Posterior vena cava (tissue), 2 donors: Measurements from ENCODE around the gene EFCAB10. TPM values are rescaled to one million over a fixed set of nuclear protein-coding genes. Genes with fewer than 3 reads are reported as not detected.

Source experiments
- DNase-seq: peaks from one replicate; pipeline ENCODE4 v3.0.0-alpha.2; 2020; ENCODE audit warnings: low spot score
- intact Hi-C, 2 donors: fragments of 100-400 bp; cut with DNase I; formaldehyde crosslinking; loops; one replicate each; pipeline versions ENCODE4 v1.14.1 to v1.14.2; 2022 to 2023
- long read RNA-seq, 2 donors: library from polyadenylated mRNA; unstranded; transcript quantifications; one replicate each; pipeline ENCODE4 v2.0.0, GENCODE V29; 2020 to 2021
- total RNA-seq, 2 donors: library from RNA; stranded (reverse); fragmentation: NEBNext Ultra II Directional; extraction: Animal tissue kit (Norgen Biotek cat#: 25700); gene quantifications; one replicate each; pipeline ENCODE4 v1.2.1, GENCODE V29; 2021
- donor health status: DM: yes; HTN: yes; CAD: no.
- donor health status: DM: yes; HTN: yes; CAD: no.

EFCAB10 gene, protein sequence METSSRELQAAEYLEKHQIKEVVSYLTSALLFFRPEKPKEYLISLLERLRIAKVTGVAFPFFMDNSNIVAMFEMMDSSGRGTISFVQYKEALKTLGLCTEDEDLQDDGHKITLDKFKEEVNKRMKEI
- not detected for total RNA-seq
- long read RNA-seq, donor 1, result 0 reads
- long read RNA-seq, donor 2, partial matches to known transcripts, result 0 of 1 reads
- long read RNA-seq, donor 2, other reads (novel, unspliced or antisense), result 1 of 1 reads

DNA sequence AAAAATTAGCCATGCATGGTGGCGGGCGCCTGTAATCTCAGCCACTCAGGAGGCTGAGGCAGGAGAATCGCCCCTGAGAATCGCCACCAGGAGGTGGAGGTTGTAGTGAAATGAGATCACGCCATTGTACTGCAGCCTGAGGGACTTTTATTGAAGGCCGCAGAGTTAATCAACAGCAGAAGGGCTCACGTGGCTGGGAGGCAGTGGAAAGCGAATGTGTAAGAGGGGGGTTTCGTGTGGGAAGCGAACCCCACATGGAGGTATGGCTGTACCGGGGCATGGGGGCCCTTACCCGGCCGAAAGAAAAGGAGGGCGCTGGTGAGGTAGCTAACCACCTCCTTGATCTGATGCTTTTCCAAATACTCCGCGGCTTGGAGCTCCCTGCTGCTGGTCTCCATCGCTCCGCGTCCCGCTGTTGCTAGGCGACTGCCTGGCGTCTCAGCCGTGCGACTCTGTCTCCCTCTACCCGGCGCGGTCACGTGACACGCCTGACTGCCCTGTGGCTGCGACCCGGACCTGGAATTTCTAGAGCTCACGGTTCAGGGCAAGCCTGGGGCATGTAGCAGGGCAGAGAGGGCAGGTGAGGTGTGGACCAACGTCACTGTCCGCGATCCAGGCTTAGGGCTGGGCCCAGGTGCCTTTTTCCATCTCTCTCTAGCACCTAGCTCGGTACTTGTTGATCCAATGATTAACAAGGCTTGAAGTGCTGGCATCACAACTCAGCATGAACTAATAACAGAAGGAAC is at the start of gene EFCAB10:
Gene EFCAB10 (minus strand): TSS at position 428 of the 746 bp plus-strand sequence. CDS start 30 bp downstream, at position 398.
- intact Hi-C loops, result no loop called here
- DNase-seq, result peak; percentile 82

DNA sequence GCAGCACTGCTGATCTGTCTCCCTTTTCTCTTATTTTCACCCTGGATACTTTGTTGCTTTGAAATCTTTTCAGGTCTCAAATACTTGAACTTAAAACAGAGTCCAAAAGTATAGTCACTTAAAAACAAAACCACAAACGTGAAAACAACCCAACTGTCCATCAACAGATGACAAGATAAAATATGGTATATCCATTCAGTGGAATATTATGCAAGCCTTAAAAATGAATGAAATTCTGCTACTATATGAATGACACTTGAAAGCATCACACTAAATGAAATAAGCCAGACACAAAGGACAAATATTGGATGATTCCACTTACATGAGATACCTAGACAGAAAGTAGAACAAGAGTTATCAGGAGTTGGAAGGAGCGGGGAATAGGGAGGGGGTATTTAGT is 44.7 kb upstream of the EFCAB10 start:
- DNase-seq, result no peak
- intact Hi-C loops, result no loop called here

DNA sequence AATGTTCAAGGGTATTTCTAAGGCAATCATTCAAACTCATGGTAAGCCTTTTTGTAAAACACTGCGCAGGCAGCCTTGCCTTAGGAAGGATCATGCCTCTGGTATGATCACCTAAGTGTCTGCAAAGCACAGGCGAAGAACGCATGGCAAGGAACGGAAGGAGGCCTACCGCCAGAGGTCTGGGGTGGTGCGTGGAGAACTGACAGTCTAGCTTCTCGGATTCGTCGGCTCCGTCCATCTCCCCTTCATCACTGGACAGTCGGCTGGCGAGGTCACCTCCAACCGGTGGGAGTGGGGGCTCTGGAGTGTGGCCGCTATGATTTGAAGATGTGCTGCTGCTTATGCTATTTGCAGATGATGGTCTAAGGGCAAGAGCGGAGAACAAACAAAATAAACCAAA is 42.6 kb upstream of the EFCAB10 start:
- intact Hi-C loops, result no loop called here

DNA sequence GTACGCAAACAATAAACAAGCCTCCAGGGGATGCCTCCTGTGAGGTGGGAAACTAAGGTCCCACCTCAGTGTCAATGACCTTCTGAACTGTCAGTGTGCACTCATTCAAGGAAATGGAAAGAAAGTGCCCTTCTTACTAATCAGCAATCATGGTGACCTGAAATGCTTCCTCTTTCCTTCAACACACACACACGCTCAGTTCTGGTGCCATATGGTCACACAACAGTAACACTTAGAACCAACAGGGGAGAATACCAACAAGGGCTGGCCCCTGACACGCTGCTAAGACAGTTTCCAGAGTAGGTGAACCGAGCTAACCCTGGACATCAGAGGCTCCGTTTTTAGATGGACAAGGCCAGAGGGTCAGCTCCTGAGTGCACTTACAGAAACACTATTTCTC is 42.1 kb upstream of the EFCAB10 start:
- DNase-seq, result peak; percentile 3
- intact Hi-C loops, result no loop called here

More for the DNA sequence above, 42.6 kb upstream of the EFCAB10 start:
- peak; percentile 58 for DNase-seq

DNA sequence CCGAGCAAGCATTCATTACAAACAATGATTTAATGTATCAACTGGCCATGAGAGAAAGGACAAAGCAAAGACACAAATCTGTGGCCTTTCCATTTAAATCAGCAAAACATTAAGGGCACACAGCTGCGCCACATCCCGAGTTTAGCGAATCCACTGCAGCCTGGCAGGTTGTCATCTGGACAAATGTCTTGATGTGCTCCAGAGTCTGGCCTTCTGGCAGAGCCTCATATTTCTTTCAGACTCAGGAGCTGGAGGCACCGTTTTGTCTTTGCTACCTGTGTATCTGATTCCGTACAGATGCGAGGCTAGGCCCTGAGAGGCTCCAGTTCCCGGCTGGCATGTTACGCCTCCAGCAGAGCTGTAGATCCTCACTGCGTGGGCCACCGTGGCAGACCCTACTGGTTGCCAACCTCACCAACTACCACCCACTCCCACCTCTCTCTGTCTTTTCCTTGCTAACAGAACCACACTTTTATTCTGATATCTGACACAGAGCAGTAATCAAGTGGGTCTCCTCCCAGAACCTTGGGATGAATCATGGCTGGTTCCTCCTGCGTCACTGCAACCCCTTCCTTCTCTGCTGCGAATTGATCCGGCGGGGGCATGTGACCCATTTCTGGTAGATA is 40.9 kb upstream of the EFCAB10 start:
- peak; percentile 34 for DNase-seq
- intact Hi-C loops, result no loop called here

DNA sequence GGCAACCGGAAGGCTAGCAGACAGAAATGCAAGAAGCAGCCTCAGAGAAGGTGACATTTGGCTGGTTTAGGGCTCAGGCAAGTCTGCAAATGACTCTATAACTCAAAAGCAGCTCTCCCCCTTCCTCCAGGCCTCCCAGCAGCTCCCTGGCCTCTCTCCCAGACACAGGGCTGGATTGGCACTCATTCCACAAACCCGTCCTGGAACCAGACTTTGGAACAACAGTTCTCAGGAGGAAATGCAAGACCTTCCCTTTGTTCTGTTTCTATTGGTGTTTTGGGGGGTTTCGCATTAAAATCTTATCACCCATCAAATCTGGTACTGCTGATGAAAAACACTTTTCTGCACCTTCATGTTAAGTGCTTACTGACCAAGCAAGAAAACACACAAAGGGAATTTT is 40.3 kb upstream of the EFCAB10 start:
- intact Hi-C loops, result no loop called here
- DNase-seq, result peak; percentile 85

DNA sequence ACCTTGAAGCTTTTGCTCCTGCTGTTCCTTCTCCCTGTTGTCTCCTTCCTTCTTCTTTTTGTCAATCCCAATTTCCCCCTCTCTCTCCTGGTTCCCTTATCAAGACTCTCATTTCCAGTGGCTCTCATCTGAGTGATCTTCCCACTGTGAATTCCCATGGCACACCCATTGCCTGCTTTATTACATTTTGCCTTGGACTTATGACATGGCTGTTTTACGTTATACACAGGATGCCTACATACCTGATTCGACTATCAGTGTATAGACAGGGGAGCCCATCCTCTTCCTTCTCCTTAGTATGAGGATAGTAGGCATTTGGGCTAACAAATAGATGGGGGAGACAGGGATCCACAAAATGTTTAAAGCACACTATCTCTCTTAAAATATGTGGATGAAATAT is 39.9 kb upstream of the EFCAB10 start:
- intact Hi-C loops, result no loop called here
- DNase-seq, result peak; percentile 6

DNA sequence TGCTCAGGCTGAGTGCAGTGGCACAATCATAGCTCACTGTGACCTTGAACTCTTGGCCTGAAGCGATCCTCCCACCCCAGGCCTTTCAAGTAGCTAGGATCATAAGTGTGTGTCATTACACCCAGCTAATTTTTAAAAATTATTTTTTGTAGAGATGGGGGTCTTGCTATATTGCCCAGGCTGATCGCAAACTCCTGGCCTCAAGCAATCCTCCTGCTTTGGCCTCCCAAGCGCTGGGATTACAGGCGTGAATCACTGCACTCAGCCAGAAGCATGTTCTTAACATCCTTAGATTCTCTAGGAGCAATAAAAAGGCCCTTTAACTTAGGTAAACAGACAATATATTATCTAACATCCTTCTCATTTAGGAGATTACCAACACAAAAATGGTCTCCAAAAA is 38.3 kb upstream of the EFCAB10 start:
- DNase-seq, result peak; percentile 15
- intact Hi-C loops, result no loop called here

DNA sequence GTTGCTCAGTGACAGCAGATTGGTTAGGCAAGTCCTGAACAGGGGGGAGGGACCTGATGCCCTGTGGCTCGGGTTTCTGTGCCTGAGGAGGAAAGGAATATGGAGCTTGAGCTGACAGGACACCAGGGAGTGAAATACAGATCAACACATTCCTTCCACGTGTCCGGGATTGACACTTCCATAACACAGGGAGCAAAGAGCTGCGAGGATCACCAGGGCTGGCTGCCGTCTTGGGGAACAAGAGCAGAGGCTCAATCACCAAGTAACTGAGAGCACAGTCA is 36.7 kb upstream of the EFCAB10 start:
- peak; percentile 31 for DNase-seq
- intact Hi-C loops, result no loop called here

DNA sequence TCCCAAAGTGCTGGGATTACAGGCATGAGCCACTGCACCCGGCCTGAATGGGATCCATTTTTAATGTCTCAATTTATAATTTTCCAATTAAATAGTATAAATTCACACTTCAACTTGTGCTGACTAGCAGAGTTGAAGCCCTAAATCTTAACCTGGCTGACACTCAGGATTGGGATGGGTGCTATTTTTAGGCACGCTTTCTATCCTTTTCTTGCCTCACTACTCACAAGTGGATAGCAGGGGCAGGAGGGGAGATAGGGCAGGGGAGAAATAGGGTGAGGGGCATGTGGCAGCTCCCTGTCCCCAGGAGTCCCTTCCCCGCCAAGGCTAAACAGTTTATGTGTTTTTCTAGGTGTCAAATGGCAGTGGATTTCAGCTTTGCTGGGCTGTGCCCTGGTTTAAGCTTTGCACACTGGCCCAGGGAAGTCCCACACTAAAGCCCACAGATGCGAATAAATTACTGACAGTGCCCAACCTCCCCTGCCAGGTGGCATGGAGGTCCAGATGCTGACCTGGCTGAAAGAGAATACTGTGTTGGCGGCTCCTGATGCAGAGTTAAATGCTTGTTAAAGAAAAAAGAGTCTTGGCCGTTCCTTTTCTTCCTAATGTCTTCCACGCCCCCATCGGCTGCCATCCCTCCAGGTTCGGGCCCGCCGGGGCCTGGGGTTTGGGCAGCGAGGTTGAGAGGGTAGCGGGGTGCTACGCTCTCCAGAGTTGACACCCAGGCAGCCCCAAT is 36.2 kb upstream of the EFCAB10 start:
- DNase-seq, result peak; percentile 31
- intact Hi-C loops, result no loop called here

DNA sequence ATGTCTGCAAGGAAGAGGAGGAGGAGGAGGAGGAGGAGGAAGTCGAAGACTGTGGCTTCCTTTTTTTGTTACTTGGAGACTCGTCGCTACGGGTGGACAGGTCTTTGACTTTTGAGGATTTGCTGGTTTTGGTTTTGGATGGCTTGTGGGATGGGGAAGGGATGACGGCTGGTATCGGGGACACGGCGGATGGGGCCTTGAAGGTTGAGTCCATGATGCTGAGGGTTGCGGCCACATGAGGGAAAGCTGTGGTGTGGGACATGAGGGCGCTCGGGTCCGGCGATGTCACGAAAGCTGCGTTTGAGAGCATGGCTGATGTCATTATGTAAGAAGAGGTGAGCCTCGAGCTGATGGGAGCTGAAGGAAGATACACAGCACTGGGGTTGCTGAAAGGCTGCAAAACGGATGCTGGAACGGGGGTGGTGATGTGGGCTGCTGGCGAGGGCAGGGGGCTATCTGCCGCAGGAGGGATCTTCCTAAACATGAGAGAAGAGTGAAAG is 33.1 kb upstream of the EFCAB10 start:
- DNase-seq, result no peak
- intact Hi-C loops, result no loop called here

DNA sequence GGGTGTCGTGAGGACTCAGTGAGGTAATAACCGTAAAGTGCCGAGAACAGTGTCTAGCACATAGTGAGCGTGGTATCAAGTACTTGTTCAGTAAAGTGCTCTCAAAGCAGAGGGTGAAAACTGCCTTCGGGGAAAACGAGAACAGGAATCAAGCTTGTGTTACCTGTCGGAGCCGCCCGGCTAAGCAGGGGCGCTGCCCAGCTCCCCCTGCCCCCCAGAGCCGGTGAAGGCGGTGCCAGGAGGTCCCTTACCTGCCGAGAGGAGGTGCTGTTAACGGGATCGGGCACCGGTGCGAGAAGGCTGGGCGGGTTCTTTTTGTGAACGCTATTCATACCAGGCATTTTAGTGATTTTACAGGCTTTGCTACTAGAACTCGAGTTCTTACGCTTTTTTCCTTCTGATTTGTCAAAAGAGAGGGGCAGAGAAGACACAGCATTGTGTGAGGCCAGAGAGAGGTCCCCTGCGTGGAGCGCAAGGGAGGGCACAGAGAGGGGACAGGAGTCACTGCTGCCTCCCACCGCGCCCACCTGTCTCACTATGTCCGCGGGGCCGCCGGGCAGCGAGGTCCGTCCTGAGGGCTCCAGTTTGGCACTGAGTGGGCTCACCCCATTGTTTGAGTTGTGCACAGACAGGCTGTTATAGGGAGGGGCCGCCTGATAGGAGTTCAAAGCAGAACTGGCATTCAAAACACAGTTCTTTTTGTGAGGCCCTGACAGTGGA is 32.5 kb upstream of the EFCAB10 start:
- DNase-seq, result no peak
- intact Hi-C loops, result no loop called here

DNA sequence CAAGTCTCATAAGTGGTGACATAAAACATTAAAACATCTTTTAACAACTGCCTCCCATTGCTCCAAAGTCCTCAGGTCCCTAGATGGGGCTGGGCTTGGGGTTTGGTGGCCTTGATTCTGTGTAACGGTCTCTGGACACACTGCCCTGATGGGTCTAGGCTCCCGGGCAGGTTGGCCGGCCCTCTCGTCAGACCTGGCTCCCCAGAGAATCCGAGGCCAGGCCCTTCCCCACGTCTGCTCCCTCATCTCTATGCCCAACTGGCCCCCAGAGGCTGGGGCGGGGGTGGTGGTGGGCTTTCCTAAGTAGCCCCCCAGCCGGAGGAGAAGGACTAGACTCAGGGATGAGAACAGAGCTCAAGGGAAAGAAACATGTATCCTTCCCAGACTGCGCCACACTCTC is 31.5 kb upstream of the EFCAB10 start:
- intact Hi-C loops, result no loop called here

DNA sequence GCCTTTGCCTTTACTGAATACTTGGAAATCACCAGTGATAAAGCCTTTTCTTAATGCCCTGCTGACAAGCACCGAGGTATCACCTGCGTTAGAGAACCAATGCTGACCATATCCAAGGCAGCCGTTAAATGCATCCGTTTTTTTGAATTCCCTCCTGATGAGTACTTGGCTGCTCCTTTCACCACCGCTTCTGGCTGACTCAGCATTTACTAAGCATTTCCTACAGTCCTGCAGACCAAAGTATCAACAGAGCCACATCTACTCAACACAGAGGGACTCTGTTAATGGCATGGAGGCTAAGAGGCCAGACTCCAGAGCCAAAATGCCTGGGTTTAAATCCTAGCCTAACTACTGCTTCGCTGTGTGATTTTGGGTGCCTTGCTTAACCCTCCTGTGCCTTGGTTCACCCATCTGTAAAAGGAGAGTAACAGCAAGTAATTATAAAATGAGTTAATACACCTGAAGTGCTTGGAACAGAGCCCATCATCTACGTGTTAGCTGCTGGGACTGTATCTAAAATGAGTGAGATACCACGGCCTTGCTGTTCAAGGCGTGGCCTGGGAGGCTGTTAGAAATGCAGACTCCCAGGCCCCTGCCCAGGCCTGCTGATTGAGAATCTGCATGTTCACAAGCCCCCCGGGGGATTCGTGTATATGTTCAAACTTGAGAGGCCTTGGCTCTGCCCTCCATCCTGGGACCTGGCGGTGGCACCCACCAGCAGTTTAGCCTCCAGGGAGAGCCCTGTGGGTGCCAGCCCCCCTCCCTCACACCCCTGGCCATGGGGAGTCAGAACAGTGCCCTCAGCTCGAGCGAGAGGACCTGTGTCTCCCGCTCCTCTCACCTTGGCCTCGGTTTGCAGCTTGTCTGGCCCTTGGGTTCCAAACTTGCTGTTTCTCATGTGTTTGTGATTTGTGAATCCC is 30.8 kb upstream of the EFCAB10 start:
- no peak for DNase-seq
- intact Hi-C loops, result no loop called here

More for the DNA sequence above, 31.5 kb upstream of the EFCAB10 start:
- no peak for DNase-seq

DNA sequence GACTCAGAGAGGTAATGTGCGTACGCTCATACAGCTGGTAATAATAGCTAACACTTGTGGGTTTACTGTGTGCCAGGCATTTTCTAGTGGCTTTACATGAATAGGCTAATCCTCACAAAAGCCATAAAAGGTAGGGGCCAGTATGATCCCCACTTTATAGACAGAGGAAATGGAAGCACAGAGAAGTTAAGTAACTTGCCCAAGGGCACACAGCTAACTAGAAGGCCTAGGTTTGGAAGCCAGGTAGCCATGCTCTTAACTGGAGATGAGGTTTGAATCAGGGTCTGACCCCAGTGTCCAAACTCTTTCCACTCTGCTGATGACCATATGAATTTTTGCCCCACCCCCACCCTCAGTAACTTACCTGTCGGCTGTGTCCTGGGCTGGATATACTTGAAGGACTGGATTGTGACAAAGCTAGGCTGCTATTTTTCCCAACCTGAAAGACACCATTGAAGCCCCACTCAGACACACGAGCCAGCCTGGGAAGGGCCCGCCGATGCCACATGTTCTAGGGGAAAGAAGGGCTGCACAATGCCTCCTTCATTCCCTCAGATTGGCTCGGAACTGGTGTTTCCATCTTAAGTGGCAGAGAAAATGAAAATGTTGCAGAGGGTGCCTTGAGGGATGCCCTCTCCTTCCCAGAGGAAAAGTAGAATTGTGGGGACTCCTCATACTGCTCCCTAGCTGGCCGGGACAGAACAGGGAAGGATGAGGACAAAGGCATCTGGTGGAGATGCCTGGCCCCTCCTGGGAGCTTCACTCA is 29.1 kb upstream of the EFCAB10 start:
- no peak for DNase-seq
- intact Hi-C loops, result no loop called here

DNA sequence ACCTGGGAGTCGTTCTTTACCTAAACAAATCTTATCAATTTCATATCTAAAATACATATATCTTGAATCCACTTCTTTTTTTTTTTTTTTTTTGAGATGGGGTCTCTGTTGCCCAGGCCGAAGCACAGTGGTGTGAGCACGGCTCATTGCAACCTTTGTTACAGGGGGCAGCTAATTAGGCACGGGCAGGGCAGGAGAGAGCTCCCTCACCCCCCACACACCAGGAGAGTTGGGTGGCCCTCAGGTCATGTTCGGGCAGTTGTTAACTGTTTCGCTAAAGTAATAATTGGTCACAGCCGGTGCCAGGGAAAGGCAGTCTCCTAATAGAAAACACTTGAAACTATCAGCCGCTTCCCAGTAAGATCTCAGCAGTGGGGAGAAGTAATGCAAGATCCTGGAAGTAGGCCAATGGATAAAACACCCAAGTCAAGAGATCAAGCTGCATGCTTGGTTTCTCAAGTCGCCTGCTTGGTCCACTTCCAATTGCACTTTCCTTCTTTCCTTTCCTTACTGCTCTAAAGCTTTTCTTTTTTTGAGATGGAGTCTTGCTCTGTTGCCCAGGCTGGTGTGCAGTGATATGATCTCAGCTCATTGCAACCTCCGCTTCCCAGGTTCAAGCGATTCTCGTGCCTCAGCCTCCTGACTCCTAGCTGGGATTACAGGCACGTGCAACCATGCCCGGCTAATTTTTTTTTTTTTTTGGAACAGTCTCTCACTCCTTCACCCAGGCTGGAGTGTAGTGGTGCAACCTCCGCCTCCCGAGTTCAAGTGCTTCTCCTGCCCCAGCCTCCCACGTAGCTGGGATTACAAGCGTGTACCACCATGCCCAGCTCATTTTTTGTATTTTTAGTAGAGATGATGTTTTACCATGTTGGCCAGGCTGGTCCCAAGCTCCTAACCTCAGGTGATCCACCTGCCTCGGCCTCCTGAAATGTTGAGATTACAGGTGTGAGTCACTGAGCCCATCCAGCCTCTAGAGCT is 21.3 kb upstream of the EFCAB10 start:
- intact Hi-C loops, result no loop called here
- DNase-seq, result peak; percentile 49
